Liver (tissue), 9 donors: ENCODE data around the gene GBE1. TPM values are rescaled to one million over a fixed set of nuclear protein-coding genes. Genes with fewer than 3 reads are reported as not detected.

Source experiments
- DNase-seq: peaks from one replicate; pipeline ENCODE4 v3.0.0-alpha.2; 2017; ENCODE audit warnings: low spot score
- H3K27ac ChIP-seq, 2 donors: one replicate each; pipeline ENCODE4 v1.7.0; 2013; ENCODE audit warnings: inconsistent platforms in 2 of 2, low read length in 2 of 2, control low read depth in 1 of 2, low read depth in 1 of 2, mild to moderate bottlenecking in 1 of 2
- H3K27me3 ChIP-seq, 4 donors: one replicate each; pipeline versions ENCODE4 v1.6.1 to v1.7.0; 2013; ENCODE audit warnings: low read length in 3 of 4, inconsistent platforms in 1 of 4, mild to moderate bottlenecking in 1 of 4, moderate library complexity in 1 of 4; ENCODE audit not compliant: control insufficient read depth in 4 of 4, insufficient read depth in 4 of 4
- H3K36me3 ChIP-seq, 4 donors: one replicate each; pipeline versions ENCODE4 v1.6.1 to v1.7.0; 2013; ENCODE audit warnings: low read length in 3 of 4, mild to moderate bottlenecking in 3 of 4, low read depth in 1 of 4, moderate library complexity in 1 of 4; ENCODE audit not compliant: control insufficient read depth in 4 of 4, insufficient read depth in 3 of 4
- H3K4me1 ChIP-seq, 4 donors: one replicate each; pipeline versions ENCODE4 v1.6.1 to v1.7.0; 2013; ENCODE audit warnings: low read length in 3 of 4, mild to moderate bottlenecking in 3 of 4, moderate library complexity in 1 of 4; ENCODE audit not compliant: control insufficient read depth in 4 of 4, insufficient read depth in 4 of 4
- H3K4me3 ChIP-seq, 3 donors: one replicate each; pipeline versions ENCODE4 v1.6.1 to v1.7.0; 2013; ENCODE audit warnings: low read length in 3 of 3, control low read depth in 1 of 3, low read depth in 1 of 3, mild to moderate bottlenecking in 1 of 3
- H3K9ac ChIP-seq, 2 donors: one replicate each; pipeline ENCODE4 v1.7.0; 2013; ENCODE audit warnings: low read length in 2 of 2, mild to moderate bottlenecking in 2 of 2, moderate library complexity in 2 of 2, control low read depth in 1 of 2, low read depth in 1 of 2
- H3K9me3 ChIP-seq, 4 donors: one replicate each; pipeline versions ENCODE4 v1.6.1 to v1.7.0; 2013; ENCODE audit warnings: low read length in 3 of 4; ENCODE audit not compliant: control insufficient read depth in 4 of 4
- EGR1 ChIP-seq, 2 donors: IDR thresholded peaks; 2 replicates each; pipeline ENCODE4 v1.6.1; 2016 to 2018; ENCODE audit warnings: antibody characterized with exemption in 2 of 2, low read depth in 2 of 2
- FOXA1 ChIP-seq: IDR thresholded peaks from 2 replicates; pipeline ENCODE4 v1.6.1; 2016; ENCODE audit warnings: antibody characterized with exemption
- FOXA2 ChIP-seq: IDR thresholded peaks from 2 replicates; pipeline ENCODE4 v1.6.1; 2016; ENCODE audit warnings: antibody characterized with exemption
- GABPA ChIP-seq, 2 donors: IDR thresholded peaks in 1 of 2; conservative IDR thresholded peaks in 1 of 2; 2 replicates each; pipeline ENCODE4 v1.6.1; 2016; ENCODE audit warnings: antibody characterized with exemption in 2 of 2, mild to moderate bottlenecking in 1 of 2, moderate library complexity in 1 of 2
- HNF4A ChIP-seq, 2 donors: conservative IDR thresholded peaks; 2 replicates each; pipeline ENCODE4 v1.6.1; 2016; ENCODE audit warnings: antibody characterized with exemption in 2 of 2, mild to moderate bottlenecking in 2 of 2
- HNF4G ChIP-seq: IDR thresholded peaks from 2 replicates; pipeline ENCODE4 v1.6.1; 2016; ENCODE audit warnings: antibody characterized with exemption
- JUND ChIP-seq, 2 donors: IDR thresholded peaks; 2 replicates each; pipeline ENCODE4 v1.6.1; 2016; ENCODE audit warnings: antibody characterized with exemption in 2 of 2
- NR2F2 ChIP-seq: IDR thresholded peaks from 2 replicates; pipeline ENCODE4 v1.6.1; 2016; ENCODE audit warnings: antibody characterized with exemption
- RAD21 ChIP-seq, 2 donors: IDR thresholded peaks; 2 replicates each; pipeline ENCODE4 v1.6.1; 2016; ENCODE audit warnings: antibody characterized with exemption in 2 of 2, mild to moderate bottlenecking in 2 of 2
- RXRA ChIP-seq, 2 donors: IDR thresholded peaks; 2 replicates each; pipeline ENCODE4 v1.6.1; 2017 to 2018; ENCODE audit warnings: antibody characterized with exemption in 2 of 2, mild to moderate bottlenecking in 1 of 2
- SP1 ChIP-seq: IDR thresholded peaks from 2 replicates; pipeline ENCODE4 v1.6.1; 2018; ENCODE audit warnings: antibody characterized with exemption, mild to moderate bottlenecking
- TAF1 ChIP-seq: conservative IDR thresholded peaks from 2 replicates; pipeline ENCODE4 v1.6.1; 2016; ENCODE audit warnings: antibody characterized with exemption, mild to moderate bottlenecking
- YY1 ChIP-seq: IDR thresholded peaks from 2 replicates; pipeline ENCODE4 v1.6.1; 2016; ENCODE audit warnings: antibody characterized with exemption, mild to moderate bottlenecking
- WGBS: extraction: QIAGEN DNeasy Blood & Tissue Kit; methylation state at CpG from one replicate; pipeline ENCODE4 v1.1.7; 2013; 5-methylcytosine and 5-hydroxymethylcytosine counted together
- polyA plus RNA-seq, 2 donors: library from polyadenylated mRNA; stranded (reverse) in 1 of 2; unstranded in 1 of 2; fragments of 200-250 nt in 1 of 2; fragments of >200 nt in 1 of 2; fragmentation: Nextera tagmentation in 1 of 2; extraction: Ambion mirVana in 1 of 2; gene quantifications; one replicate each; pipeline versions ENCODE4 v1.2.1 to v1.2.3, GENCODE V29; 2013 to 2015
- total RNA-seq, 2 donors: library from RNA; depleted of rRNA; stranded (reverse); fragments of >200 nt; gene quantifications; one replicate each; pipeline ENCODE4 v1.2.3, GENCODE V29; 2014
- TF ChIP-seq, protein P1 (sequence below): fragments of 150-350 bp; IDR thresholded peaks from 2 replicates; pipeline ENCODE4 v1.5.1; 2017; ENCODE audit warnings: improper control_type of control experiment, low read depth, low read length; ENCODE audit not compliant: missing input control
- TF ChIP-seq, protein P2 (sequence below): IDR thresholded peaks from 2 replicates; pipeline ENCODE4 v1.6.1; 2016; ENCODE audit warnings: antibody characterized with exemption, mild to moderate bottlenecking
- TF ChIP-seq, protein P3 (sequence below): IDR thresholded peaks from 2 replicates; pipeline ENCODE4 v1.6.1; 2016; ENCODE audit warnings: antibody characterized with exemption
- TF ChIP-seq, protein P4 (sequence below): IDR thresholded peaks from 2 replicates; pipeline ENCODE4 v1.6.1; 2016; ENCODE audit warnings: antibody characterized with exemption
- TF ChIP-seq, protein P5 (sequence below): IDR thresholded peaks from 2 replicates; pipeline ENCODE4 v1.6.1; 2016; ENCODE audit warnings: antibody characterized with exemption
- donor health status: healthy.
- donor health status: healthy.
- donor health status: healthy.
- donor health status: healthy.
- donor health status: healthy.

GBE1 gene
- total and polyA plus RNA-seq, 4 donors, result 22.5 to 95.6 (median 25.8) TPM

DNA sequence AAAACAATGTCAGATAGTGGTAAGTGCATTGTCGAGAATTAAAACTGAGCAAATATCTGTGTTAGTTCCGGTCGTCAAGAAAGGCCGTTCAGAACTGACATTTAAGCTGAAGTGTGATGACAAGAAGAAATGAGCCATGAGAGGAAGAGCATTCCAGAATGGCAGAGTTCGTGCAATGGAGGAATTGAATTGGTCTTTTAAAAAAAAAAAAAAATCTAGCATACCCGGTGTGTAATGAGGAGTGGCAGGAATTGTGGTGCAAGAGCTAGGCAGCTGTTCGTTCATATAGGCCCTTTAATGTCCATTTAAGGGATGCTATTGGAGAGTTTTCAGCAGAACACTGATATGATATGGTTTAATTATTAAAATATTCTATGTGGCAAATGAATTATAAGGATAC lies 2.6 kb upstream of the GBE1 start (continued):
- TF ChIP-seq EGR1 (IDR thresholded peaks at IDR 0.05; ENCODE audit: low read depth in 2 of 2) (no peak), FOXA2 (no peak), HNF4A (conservative IDR thresholded peaks at IDR 0.05) (no peak)

DNA sequence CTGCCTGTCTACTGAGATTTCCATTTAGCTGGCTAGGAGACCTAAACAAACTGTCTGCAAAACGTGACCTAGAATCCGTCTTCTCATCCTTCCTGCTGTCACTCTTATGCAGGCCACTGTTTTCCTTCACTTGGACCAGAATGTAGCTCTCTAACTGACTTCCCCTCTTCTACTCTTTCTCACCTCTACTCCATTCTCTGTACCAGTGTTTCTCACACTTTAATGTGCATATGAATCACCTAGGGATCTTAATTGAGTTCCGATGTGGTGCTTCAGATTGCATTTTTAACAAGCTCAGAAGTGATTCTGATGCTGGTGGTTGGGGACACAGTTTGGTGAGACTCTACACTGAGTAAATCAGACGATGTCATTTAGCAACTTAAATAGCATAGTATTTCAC lies 1.6 kb upstream of the GBE1 start:
- H3K27me3 ChIP-seq, result no peaks in the 10 kb centered on the region
- H3K36me3 ChIP-seq, result no peaks in the 10 kb centered on the region
- no peak overlapping the region for H3K9ac ChIP-seq
- no peak for DNase-seq
- H3K9me3 ChIP-seq, result no peaks in the 10 kb centered on the region
- no peak overlapping the region for H3K27ac ChIP-seq
- H3K4me3 ChIP-seq, result no peak overlapping the region
- TF ChIP-seq, protein P1, sequence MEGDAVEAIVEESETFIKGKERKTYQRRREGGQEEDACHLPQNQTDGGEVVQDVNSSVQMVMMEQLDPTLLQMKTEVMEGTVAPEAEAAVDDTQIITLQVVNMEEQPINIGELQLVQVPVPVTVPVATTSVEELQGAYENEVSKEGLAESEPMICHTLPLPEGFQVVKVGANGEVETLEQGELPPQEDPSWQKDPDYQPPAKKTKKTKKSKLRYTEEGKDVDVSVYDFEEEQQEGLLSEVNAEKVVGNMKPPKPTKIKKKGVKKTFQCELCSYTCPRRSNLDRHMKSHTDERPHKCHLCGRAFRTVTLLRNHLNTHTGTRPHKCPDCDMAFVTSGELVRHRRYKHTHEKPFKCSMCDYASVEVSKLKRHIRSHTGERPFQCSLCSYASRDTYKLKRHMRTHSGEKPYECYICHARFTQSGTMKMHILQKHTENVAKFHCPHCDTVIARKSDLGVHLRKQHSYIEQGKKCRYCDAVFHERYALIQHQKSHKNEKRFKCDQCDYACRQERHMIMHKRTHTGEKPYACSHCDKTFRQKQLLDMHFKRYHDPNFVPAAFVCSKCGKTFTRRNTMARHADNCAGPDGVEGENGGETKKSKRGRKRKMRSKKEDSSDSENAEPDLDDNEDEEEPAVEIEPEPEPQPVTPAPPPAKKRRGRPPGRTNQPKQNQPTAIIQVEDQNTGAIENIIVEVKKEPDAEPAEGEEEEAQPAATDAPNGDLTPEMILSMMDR, result no peak
- TF ChIP-seq FOXA2 (no peak), FOXA1 (no peak), EGR1 (IDR thresholded peaks at IDR 0.05; ENCODE audit: low read depth in 2 of 2) (no peak), HNF4A (conservative IDR thresholded peaks at IDR 0.05) (no peak), NR2F2 (no peak), GABPA (IDR thresholded peaks at IDR 0.05 in 1 of 2, conservative IDR thresholded peaks at IDR 0.05 in 1 of 2) (no peak), RAD21 (IDR thresholded peaks at IDR 0.05) (no peak), YY1 (no peak), JUND (IDR thresholded peaks at IDR 0.05) (no peak), HNF4G (no peak), TAF1 (no peak), RXRA (IDR thresholded peaks at IDR 0.05) (no peak), SP1 (no peak)
- TF ChIP-seq, protein P2, sequence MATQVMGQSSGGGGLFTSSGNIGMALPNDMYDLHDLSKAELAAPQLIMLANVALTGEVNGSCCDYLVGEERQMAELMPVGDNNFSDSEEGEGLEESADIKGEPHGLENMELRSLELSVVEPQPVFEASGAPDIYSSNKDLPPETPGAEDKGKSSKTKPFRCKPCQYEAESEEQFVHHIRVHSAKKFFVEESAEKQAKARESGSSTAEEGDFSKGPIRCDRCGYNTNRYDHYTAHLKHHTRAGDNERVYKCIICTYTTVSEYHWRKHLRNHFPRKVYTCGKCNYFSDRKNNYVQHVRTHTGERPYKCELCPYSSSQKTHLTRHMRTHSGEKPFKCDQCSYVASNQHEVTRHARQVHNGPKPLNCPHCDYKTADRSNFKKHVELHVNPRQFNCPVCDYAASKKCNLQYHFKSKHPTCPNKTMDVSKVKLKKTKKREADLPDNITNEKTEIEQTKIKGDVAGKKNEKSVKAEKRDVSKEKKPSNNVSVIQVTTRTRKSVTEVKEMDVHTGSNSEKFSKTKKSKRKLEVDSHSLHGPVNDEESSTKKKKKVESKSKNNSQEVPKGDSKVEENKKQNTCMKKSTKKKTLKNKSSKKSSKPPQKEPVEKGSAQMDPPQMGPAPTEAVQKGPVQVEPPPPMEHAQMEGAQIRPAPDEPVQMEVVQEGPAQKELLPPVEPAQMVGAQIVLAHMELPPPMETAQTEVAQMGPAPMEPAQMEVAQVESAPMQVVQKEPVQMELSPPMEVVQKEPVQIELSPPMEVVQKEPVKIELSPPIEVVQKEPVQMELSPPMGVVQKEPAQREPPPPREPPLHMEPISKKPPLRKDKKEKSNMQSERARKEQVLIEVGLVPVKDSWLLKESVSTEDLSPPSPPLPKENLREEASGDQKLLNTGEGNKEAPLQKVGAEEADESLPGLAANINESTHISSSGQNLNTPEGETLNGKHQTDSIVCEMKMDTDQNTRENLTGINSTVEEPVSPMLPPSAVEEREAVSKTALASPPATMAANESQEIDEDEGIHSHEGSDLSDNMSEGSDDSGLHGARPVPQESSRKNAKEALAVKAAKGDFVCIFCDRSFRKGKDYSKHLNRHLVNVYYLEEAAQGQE, result no peak
- TF ChIP-seq, protein P3, sequence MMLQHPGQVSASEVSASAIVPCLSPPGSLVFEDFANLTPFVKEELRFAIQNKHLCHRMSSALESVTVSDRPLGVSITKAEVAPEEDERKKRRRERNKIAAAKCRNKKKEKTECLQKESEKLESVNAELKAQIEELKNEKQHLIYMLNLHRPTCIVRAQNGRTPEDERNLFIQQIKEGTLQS, result no peak
- TF ChIP-seq, protein P4, sequence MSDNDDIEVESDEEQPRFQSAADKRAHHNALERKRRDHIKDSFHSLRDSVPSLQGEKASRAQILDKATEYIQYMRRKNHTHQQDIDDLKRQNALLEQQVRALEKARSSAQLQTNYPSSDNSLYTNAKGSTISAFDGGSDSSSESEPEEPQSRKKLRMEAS, result no peak
- TF ChIP-seq, protein P5, sequence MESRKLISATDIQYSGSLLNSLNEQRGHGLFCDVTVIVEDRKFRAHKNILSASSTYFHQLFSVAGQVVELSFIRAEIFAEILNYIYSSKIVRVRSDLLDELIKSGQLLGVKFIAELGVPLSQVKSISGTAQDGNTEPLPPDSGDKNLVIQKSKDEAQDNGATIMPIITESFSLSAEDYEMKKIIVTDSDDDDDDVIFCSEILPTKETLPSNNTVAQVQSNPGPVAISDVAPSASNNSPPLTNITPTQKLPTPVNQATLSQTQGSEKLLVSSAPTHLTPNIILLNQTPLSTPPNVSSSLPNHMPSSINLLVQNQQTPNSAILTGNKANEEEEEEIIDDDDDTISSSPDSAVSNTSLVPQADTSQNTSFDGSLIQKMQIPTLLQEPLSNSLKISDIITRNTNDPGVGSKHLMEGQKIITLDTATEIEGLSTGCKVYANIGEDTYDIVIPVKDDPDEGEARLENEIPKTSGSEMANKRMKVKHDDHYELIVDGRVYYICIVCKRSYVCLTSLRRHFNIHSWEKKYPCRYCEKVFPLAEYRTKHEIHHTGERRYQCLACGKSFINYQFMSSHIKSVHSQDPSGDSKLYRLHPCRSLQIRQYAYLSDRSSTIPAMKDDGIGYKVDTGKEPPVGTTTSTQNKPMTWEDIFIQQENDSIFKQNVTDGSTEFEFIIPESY, result no peak
- WGBS, result 80% methylated on average over 4 of the region's 4 CpGs
- peaks cover 0 to 21% (median 10%) of the 10 kb centered on the region in 4 donors for H3K4me1 ChIP-seq
